ENCODE results near the gene TPM3. TPM values are rescaled to one million over a fixed set of nuclear protein-coding genes. Genes with fewer than 3 reads are reported as not detected.
A peak's percentile ranks its signal among the peaks of the same experiment; 100 is the strongest.

TPM3 gene
- total RNA-seq, 1 experiment from 2014 or later = 1,067 TPM

DNA sequence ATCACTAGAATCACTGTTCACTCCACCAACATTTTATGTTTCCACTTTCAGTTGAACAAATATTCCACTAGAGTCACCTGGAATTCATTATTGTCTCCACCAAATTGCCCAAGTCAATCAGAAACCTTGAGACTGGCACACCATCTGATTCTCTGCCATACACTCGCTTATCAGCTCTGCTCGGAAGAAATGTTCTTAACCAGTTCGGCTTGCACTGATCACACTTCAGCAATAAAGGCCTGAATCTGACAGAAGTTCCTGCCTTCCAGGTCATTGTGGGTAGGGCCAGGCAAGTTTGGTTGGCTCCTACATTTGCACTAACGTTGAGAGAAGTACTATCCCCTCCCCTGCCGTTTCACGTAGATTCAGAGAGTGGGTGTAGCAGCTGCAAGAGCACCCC lies 10.0 kb downstream of the TPM3 start:
- DNase-seq = no peak
- no peaks in the 10 kb centered on the region for H3K27me3 ChIP-seq

DNA sequence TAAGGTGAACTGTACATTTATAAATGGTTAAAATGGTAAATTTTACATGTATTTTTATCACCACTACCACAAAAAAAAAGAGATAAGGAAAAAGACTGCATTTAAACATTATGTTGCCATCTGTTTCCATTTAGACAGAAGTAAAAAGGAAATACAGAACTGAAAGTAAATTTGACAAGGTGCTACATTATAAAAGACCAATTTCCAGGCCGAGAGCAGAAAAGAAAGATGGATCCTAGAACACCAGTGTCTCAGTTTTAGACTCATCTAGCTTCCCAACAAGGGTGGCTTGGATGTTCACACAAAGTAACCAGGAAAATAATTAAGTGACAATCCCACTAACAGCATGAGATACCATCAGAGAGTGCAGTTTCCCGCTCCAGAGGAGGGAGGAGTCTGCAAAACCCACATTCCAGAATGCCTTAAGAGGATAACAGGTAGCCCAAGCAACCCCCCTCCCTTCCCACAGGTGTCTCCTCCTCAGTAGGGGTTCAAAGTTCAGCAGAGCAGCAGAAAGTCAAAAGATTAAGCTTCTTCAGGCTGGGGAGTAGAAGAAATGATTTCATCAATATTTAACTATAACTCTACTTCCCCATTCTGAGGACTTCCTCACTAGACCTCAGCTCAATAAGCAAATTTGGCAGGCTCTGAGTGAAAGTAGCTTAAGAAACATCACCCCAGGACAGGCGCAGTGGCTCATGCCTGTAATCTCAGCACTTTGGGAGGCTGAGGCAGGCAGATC lies 11.8 kb downstream of the TPM3 start:
- no peak for DNase-seq
- H3K27me3 ChIP-seq = no peaks in the 10 kb centered on the region
- no peaks in the 10 kb centered on the region for H3K9me3 ChIP-seq
- peaks cover 71% of the 10 kb centered on the region for H3K36me3 ChIP-seq
- H3K4me3 ChIP-seq = no peak overlapping the region

More for the DNA sequence above, 10.0 kb downstream of the TPM3 start:
- peak overlapping the region; percentile 99 for H3K4me3 ChIP-seq
- H3K36me3 ChIP-seq = peaks cover 56% of the 10 kb centered on the region
- no peaks in the 10 kb centered on the region for H3K9me3 ChIP-seq

DNA sequence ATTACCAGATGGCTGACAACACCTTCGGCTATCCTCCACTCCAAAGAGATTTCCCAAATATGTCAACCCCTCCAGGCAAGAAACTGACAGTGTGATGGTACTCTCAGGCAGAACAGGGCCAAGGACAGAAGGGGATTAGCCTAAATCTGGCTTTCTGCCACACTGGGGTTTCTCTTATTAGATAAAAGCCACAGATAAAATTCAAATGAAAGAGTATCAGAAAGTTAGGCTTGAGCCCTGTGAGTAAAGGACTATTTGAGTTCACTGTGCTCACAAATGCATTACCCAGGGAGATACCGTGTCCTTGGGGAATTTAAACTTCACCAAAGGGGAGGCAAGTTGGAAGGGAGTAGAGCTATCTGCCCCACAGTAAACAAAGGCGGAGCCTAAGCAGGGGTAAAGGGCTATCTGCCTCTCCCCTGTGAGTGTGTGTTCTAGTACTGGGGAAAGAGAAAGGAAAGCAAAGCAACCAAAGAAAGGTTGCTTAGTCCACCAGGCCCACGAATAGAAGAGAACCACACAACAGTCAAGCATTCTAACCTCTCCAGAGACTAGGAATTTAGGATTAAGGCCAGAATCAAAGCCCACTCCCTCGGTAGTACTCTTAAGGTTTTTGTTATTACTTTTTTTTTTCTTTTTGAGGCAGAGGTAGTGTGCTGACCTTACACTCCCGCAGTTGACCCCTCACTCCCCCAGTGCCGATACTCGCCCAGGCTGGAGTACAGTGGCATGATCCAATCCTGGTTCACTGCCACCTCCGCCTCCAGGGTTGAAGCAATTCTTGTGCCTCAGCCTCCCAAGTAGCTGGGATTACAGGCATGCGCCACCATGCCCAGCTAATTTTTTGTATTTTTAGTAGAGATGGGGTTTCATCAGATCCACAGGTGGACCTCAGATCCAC lies 12.7 kb downstream of the TPM3 start:
- no peak overlapping the region for H3K4me3 ChIP-seq
- no peak for DNase-seq
- no peaks in the 10 kb centered on the region for H3K27me3 ChIP-seq
- no peaks in the 10 kb centered on the region for H3K9me3 ChIP-seq
- peaks cover 78% of the 10 kb centered on the region for H3K36me3 ChIP-seq

DNA sequence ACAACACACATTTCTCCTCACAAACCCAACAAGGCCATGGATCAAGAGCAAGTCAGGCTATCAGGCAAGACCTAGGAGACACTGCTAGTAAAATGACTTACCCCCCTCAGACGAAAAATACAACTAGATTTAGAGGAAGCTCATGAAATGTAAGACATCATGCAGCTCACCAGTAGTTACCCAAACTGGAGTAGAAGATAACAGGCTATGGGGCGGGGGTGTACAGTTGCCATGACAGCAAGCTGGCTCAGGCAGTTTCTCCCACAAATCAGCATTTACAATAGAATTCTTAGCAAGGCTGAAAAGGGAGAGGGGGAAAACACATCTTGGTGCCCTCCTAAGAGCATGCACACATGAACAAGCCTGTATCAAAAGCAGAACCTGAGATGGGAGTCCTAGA lies 13.9 kb downstream of the TPM3 start:
- no peaks in the 10 kb centered on the region for H3K27me3 ChIP-seq
- no peak for DNase-seq
- H3K9me3 ChIP-seq = no peaks in the 10 kb centered on the region
- peaks cover 89% of the 10 kb centered on the region for H3K36me3 ChIP-seq
- H3K4me3 ChIP-seq = no peak overlapping the region

DNA sequence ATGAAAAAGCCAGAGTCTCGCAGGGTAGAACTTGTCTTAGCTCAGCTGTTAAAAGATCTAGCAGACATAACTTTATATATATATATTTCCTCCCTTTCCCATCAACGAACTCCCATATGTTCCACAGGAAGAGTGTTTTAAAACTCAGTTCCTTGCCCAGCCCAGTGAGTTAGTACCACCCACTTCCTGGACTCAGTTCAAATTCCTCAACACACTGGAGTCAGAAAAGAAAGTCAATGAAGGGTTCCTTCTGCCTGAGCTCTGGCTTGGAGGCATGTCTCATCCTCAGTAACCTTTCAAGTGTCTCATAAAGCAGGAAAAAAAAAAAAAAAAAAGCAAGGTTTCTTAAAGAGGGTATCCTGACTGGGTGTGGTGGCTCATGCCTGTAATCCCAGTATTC lies 15.6 kb downstream of the TPM3 start:
- peaks cover 90% of the 10 kb centered on the region for H3K36me3 ChIP-seq
- H3K27me3 ChIP-seq = no peaks in the 10 kb centered on the region
- H3K4me3 ChIP-seq = no peak overlapping the region
- DNase-seq = peak; percentile 35
- no peaks in the 10 kb centered on the region for H3K9me3 ChIP-seq

DNA sequence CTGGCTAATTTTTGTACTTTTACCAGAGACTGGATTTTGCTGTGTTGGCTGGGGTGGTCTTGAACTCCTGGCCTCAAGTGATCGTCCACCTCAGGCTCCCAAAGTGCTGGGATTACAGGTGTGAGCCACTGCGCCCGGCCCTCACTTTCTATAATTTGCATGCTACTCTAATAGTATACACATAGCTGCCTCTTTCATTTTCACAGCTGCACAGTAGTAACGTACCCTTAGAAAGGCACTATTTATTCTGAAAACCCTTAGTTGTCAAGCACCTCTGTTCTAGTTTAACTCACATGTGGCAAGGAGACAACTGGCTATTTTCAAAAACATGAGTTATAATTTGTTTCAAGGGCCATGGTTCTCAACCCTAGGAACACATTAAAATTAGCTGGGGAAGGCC lies 17.2 kb downstream of the TPM3 start:
- DNase-seq = no peak
- Histone ChIP-seq H3K4me3 (no peak overlapping the region), H3K36me3 (peaks cover 94% of the 10 kb centered on the region), H3K27me3 (no peaks in the 10 kb centered on the region), H3K9me3 (no peaks in the 10 kb centered on the region)

DNA sequence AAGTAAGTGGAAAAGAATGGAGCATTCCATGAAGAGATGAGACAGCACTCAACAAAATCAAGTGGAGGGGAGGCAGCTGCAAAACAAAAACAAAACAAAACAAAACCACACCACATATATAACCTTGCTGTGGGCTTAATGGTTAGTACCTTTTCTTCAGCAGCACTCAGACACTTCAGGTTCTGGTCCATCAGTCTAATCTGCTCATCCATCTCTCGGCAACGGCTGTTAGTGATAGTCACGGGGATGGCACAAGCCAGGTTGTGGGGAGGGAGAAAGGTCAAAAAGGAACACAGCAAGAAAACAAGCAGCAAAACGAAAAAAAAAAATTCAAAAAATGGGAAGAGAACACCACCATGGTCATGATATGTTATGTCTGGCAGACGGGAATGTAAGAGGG lies 20.0 kb downstream of the TPM3 start:
- no peak for DNase-seq
- Histone ChIP-seq H3K4me3 (no peak overlapping the region), H3K9me3 (no peaks in the 10 kb centered on the region), H3K27me3 (no peaks in the 10 kb centered on the region), H3K36me3 (peaks cover 94% of the 10 kb centered on the region)

DNA sequence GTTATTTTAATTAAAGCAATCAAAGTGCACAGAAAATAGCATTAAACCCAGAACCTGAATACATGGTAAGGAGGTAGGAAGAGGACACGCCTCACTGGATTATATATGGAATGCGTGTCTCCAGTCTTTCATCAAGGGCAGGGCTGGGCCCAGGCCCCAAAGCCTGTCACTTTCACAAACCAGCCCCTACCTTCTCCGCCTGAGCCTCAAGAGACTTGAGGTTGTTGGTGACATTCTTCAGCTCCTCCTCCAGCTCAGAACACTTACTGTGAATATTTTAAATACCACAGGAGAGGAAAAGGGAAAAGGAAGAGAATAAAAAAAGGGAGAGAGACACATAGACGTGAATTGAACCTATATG lies 20.7 kb downstream of the TPM3 start:
- no peak for DNase-seq
- Histone ChIP-seq H3K27me3 (no peaks in the 10 kb centered on the region), H3K9me3 (no peaks in the 10 kb centered on the region), H3K36me3 (peaks cover 97% of the 10 kb centered on the region), H3K4me3 (no peak overlapping the region)

DNA sequence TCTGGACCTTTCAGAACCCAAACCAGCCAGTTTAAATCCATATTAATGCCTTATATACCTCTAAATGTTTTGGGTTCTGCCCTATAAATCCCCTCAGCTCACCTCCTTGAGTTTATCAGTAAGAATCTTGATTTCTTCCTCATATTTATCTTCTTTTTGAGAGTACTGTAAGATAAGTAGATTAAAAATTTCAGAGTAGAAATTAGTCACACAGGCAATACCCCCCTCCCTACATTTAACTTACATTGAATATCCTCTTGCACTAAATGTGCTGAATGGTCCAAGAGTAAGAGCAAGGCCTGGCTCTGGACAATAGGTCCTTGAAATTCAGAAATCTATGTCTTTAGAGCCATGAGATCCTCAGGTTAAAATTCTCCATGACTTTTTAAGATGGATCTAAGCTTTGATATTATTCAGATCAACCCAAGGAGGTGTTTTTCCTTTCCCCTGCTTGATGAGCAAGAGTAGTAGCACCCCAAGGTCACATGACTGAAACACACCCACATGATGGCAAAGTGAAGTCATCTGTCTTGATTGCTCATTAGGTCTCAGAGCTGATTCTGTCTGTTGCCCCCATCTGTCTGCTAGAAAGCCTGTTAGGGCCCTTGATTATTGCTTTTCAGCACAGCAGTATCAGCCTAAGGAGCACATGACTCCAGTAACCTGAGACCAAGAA lies 21.2 kb downstream of the TPM3 start:
- no peak for DNase-seq
- Histone ChIP-seq H3K9me3 (no peaks in the 10 kb centered on the region), H3K4me3 (no peak overlapping the region), H3K36me3 (peaks cover 97% of the 10 kb centered on the region), H3K27me3 (no peaks in the 10 kb centered on the region)

DNA sequence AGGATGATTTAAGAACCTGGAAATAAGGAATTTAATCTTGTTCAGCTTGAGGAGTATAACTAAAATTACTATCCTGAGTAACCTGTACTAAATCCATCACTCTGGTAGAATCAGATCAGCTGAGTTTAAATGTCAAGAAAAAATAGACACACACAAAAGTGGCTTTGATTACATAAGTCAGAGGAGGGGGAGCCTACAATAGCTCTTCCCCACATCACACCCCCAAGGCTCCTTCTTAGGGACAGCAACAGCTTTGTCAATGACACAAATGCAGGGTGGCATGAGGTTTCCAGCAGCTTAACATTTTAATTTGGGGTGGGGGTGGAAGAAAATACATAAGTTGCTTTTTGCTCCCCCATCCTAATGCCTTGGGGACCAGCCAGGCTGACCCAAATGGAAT lies 24.4 kb downstream of the TPM3 start:
- Histone ChIP-seq H3K9me3 (no peaks in the 10 kb centered on the region), H3K27me3 (no peaks in the 10 kb centered on the region), H3K4me3 (no peak overlapping the region), H3K36me3 (peaks cover 100% of the 10 kb centered on the region)
- DNase-seq = no peak

DNA sequence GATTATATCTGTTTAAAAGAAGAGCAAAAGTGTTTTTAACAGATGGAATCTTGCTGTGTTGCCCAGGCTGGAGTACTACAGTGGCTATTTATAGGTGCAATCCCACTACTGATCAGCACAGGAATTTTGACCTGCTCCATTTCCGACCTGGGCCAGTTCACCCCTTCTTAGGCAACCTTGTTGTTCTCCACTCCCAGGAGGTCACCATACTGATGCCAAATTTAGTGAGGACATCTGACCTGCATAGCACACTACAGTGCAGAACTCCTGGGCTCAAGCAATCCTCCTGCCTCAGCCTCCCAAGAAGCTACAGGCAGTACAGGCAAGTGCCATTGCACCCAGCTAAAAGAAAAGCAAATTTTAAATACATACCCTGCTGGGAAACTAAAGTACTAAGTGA lies 25.7 kb downstream of the TPM3 start:
- Histone ChIP-seq H3K36me3 (peaks cover 98% of the 10 kb centered on the region), H3K9me3 (no peaks in the 10 kb centered on the region), H3K27me3 (no peaks in the 10 kb centered on the region), H3K4me3 (no peak overlapping the region)
- no peak for DNase-seq

DNA sequence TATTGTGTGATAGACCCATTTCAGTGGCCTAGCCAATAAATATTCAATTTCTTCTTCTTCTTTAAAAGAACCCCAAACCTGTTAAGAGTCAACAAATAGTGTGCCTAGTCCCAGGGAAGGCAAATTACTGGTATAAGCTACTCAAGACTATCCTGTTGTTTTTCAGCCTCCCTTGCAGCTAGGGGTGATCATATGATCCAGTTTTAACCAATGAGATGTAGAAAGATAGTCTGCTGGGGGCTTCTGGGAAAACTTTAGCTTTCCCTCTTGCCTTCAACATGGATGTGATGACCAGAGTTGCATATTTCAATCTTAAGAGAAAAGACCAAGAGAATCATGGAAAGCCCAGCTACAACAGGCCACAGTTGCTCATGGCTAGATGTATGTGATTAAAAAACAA lies 32.3 kb downstream of the TPM3 start:
- H3K9me3 ChIP-seq = no peaks in the 10 kb centered on the region
- no peaks in the 10 kb centered on the region for H3K27me3 ChIP-seq
- peaks cover 94% of the 10 kb centered on the region for H3K36me3 ChIP-seq
- H3K4me3 ChIP-seq = no peak overlapping the region
- no peak for DNase-seq

DNA sequence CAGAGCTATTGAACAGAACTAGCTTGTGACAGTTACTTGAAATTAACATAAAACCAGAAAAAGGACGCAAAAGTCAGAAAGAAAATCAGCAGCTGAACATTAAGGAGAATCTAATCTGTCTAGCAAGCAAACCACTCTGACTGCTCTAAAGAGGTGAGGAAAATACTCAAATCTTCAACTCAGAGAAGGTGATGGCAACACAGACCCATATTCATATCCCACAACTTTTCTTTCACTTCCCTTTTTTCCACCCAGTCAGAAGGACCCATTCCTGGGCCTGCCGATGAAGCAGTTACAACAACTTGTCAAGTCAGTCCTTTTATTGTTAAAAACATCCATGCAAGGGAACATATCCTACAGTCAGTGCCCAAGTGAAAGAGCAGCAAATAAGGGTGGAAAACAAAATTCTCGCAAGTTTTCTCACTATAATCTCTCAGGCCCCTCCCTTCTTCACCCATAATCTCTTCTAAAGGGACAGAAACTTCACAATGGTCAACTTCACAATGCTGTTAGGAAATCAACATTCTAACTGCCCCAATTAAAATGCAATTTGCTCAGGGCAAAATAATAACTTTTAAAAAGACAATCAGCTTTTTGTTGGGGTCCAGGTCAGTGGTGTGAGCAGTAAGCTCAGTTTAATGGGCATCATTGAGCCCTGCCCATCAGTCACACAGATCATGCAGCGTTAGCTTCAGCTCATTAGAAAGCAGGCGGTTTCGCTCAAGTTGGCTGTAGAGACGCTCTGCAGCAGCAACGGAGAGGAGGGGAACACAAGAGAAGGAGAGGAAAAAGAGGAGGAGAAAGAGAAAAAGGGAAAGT lies 33.4 kb downstream of the TPM3 start:
- no peak for DNase-seq
- peaks cover 84% of the 10 kb centered on the region for H3K36me3 ChIP-seq

DNA sequence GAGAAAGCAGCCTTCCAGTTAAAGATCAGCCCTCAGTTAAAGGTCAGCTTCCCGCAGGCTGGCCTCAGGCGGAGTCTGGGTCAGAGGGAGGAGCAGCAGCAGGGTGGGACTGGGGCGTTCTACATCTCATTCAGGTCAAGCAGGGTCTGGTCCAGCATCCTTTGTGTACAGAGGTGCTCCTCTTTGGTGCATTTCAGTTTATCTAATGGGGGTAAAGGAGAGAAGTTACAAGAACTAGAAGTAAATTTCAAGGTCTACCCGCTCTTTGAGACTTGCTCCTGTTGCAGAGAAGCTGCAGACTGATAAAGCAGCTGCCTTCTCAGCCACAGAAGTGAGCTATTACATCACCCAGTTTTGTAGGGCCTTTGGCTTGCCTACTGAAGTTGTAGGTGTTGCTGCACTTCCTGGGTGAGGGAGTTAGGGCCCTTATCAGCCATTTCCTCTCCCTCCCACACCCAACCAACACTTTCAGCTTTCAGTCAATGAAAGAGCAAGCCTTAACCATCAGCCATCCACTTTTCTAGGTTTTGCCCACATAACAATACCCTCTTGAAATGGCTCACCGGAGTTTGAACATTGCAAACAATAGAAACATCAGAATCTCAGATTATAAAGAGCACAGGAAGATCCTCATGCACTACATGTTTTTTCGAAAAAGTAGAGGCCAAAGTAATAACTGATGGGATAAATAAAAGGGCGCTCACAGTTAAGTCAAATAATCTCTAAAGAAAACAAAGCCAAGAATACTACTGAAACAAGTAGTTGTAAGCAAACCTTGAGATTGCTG lies 34.2 kb downstream of the TPM3 start:
- Histone ChIP-seq H3K4me3 (no peak overlapping the region), H3K27me3 (no peaks in the 10 kb centered on the region), H3K9me3 (no peaks in the 10 kb centered on the region), H3K36me3 (peaks cover 76% of the 10 kb centered on the region)
- no peak for DNase-seq

More for the DNA sequence above, 33.4 kb downstream of the TPM3 start:
- no peak overlapping the region for H3K4me3 ChIP-seq
- no peaks in the 10 kb centered on the region for H3K9me3 ChIP-seq
- no peaks in the 10 kb centered on the region for H3K27me3 ChIP-seq

DNA sequence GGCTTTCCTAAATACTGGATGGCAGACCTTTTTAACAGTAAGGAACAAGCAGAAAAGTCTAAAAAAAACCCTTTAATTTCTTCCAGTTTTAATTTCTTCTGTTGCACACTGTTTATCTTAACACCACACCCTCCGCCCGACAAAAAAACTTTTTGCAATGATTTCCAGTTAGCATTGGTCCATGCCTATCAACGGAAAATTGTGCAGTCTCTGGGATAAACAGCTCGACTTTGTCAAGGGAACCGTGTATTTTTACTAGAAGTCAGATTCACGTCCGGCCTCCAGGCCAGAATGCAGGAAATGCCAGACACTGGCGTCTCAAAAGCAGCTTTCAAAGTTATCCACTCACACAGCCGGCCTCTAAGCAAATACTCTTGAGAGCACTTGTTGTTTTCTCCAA lies 36.6 kb downstream of the TPM3 start:
- Histone ChIP-seq H3K36me3 (peaks cover 57% of the 10 kb centered on the region), H3K4me3 (no peak overlapping the region), H3K27me3 (no peaks in the 10 kb centered on the region), H3K9me3 (no peaks in the 10 kb centered on the region)
- no peak for DNase-seq
